SIG-M5 (cell line): ENCODE measurements around the gene SRD5A1.

ENCODE experiments used
- DNase-seq: peaks from one replicate; lab custom pipeline; 2025; lab: John Stamatoyannopoulos, UW

The SRD5A1 gene

DNA sequence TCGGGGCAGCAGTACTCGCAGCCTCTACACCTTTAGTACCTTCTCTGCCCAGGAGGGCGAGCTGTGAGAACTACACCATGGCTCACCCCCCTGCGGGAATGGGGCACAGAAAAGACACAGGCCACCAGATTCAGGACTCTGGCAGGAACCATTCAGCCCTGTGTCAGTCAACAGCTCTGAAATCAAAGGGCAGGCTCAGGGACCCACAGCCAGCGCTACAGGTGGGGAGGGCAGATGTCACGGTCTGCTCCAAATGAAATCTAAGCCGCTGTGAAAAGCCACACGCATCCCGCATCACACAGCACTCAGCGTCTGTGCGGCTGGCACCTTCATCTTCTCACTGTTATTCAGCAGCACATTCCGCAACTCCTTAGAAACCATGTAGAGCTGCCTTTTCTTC lies 28.3 kb upstream of the SRD5A1 start:
- DNase-seq, result no peak

DNA sequence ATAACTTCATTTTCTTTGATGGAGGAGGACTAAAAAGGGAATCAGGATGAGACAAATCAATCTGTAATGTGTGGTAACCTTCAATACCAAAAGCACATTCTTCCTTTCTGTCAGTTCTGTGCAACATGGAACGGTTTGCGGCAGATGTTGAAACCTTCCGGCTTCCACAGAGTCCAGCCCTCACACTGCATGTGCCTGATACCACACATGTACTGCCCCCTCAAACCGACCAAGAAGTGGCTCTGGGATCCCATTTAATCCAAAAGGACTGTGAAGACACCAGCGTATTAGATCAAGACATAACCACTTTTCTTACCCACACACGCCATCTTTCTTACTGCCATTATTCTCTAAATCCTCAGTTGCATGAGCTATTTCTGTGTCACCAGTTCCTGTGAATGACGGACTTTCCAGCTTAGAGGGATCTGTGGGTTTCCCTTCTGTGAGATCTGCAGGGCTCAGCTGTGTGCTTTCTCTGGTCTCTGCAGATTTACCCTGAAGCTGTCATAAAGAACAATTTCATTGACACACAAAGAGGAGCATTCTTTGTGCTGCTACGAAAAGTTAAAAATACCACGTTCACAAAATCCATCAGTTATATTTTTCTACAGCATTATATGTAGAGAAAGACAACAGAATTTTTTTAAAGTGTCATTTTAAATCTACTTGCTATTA lies 26.2 kb upstream of the SRD5A1 start:
- no peak for DNase-seq

DNA sequence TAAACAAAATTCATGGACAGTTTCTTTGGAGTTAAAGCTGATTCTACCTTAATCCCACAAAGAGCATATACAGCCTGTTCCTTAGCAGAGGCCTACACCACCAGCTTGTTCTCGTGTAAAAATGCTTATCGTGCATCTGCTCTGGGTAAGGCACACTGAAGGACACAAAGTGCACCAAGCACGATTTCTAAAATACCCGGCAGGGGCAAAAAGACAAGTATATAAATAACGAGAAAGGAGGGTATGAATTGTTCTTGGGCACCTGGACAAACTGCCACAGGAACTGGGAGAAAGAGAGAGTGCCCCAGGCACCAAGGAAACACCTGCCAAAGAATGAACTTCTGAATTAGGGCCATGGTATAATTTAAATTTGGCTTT lies 25.7 kb upstream of the SRD5A1 start:
- DNase-seq, result no peak

DNA sequence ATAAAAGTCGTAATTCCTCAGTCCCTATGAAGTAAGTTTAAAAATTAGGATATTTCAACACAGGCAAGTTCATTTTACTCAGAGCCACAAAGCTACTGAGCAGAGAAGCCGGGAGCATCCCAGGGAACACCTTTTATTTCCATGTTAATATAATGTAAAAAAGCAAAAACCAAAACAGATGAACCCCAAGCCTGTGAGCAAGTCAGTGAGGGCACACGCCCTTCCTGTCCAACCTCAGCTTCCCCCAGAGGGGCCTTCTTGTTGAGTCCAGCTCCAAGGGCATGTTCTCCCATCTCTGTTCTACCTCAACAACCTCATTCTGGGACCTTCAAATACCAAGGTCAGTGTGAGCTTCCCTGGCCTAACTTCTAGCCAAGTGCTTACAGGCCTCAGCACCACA lies 25.2 kb upstream of the SRD5A1 start:
- DNase-seq, result no peak

DNA sequence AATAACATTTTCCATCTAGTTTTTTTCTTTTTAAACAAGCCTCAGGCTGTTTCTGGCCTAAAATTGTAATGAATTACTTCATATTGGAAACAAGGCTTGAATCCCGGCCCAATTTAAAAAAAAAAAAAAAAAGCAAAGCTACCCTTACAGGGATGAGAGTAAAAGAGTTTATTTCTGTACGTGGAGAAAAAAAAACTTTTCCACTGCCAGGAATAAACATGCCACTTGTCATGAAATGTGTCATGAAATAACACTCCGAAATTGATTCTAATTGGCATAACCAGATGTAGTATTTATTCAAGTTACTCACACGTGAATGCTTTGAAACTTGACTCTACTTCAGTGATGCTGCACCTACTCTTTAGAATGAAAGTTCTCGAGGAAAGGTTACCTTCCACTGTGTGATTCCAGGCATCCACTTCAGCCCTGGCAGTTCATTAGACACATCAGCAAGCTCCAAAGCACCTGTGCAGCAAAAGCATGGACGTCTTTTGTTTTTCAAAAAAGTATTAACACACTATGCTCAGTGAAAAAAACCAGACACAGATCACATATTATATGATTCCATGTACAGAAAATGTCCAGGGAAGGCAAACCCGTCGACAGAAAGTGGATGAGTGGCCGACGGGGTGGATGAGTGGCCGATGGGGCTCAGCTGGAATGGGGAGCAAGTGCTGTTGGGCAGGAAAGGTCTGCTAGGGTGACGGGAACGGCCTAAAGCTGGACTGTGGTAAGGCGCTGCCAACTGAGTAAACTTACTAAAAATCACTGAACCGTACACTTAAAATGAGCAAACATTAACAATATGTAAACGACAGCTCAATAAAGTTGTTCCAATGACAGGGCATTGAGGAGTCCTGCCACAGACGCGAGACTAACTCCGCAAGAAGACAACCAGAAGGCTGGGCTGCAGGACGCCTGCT lies 21.6 kb upstream of the SRD5A1 start:
- no peak for DNase-seq

DNA sequence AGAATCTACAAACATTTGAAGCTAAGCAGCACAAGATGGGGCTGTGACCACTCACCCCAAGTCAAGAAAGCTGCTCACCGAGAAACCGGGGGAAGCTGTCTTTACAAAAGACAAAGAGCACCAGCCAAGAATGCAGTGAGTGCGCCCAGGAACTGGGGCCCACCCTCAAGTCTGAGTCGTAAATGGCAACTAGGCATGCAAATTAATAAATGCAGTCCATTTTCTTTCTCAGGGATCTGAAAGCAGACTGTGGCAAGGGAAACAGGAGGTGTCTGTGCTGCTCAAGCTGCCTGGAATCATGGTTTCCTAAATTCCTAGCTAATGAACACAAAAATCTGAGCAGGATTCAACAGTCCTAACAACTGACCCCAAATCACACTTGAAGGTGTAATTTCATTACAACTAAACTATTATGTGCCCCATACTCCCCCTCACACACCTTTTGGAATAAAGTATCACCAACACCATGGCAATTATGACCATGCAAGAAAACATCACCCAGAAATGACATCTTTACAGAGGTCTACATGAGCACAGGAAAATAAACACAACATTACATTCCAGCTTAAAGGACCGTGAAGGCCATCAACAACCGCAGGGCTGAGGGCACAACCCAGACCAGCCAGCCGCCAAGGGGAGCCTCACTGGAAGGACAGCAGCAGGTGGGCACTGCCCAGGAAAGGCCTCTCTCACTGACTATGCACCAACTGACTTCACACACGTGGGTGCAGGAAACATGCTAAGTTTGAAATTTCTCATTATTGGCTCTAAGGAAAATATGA lies 18.0 kb upstream of the SRD5A1 start:
- DNase-seq, result no peak

DNA sequence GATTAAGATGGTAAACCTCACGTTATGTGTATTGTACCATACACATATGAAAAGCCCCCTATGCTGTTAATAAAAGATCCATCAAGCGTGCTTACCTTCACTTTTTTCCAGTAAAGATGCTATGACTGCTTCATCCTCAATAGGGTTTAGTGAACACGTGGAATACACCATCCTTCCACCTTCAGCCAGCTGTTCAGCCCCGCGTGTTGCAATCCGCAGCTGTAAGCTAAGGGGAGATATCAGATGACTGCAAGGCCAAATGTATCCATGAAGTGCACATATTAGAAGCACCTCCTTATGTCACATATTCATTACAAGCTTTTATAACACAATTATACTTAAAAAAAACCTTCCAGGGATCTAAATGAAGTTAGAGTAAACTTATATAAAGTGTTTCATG lies 16.6 kb upstream of the SRD5A1 start:
- DNase-seq, result no peak

DNA sequence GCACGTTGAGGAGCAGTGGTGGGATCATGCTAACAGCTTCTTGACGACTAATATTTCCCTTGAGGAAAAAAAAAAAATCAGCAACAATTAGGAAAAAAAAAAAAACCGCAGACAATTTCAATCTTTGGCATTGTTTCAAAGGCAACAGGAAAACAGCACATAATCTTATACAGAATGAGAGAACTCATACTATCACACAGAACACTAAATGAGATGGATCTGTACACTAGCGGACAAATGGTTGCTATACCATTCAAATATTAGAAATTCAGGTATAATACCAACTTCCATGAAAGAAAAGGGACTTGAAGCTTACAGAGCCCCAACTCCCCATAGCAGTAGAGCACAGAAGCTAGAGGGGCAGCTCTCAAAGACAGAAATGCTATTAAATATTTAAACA lies 10.0 kb upstream of the SRD5A1 start:
- no peak for DNase-seq

DNA sequence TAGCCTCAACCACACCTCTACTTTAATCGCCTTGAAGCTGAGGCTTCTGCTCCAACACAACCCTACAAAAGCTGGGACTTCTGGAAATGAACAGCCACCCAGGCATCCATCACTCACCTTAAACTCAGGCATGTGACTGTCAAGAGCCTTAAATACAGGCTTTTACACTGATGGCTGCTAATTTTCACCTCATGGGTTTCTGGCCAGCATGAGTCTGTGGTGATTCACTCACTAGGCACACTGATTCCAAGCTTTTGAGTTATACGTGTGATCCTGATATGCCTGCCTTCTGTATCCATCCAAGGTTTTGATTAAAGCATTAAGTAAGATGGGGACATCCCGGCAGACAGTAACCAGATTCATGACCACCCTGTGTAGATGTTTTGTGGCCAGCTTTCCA lies 9.3 kb upstream of the SRD5A1 start:
- no peak for DNase-seq

DNA sequence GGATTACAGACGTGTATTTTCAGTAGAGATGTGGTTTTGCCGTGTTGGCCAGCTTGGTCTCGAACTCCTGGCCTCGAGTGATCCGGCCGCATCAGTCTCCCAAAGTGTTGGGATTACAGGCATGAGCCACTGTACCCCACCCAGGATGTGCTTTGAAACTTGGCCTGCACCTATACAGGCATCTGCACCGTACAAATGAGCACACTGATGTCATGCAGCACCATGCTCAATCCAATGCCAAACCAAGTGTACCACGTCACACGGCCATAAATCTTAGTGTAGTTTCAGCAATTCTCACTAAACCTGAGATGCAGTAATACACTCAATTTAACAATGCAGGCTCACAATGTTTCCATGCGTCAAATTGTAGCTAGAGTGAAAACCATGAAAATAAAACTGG lies 6.7 kb upstream of the SRD5A1 start:
- DNase-seq, result no peak

DNA sequence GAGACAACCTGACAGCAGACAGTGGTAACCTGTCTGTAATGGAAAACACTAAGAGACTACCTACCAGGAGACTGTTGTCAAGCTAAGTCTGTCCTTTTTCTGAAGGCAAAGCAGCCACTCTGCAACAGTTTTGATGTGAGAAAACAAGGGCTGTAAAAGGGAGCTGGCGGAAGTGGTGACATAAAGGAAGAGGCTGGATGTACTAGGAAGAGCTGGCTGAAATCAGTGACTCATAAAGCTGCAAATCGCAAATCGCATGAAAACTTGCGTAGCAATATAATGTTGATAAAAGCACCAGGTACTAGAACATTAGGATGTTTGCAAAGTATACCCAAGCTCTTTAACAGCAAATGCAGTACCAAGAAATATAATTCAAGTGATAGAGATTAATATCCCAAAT lies 1.8 kb upstream of the SRD5A1 start:
- DNase-seq, result no peak

DNA sequence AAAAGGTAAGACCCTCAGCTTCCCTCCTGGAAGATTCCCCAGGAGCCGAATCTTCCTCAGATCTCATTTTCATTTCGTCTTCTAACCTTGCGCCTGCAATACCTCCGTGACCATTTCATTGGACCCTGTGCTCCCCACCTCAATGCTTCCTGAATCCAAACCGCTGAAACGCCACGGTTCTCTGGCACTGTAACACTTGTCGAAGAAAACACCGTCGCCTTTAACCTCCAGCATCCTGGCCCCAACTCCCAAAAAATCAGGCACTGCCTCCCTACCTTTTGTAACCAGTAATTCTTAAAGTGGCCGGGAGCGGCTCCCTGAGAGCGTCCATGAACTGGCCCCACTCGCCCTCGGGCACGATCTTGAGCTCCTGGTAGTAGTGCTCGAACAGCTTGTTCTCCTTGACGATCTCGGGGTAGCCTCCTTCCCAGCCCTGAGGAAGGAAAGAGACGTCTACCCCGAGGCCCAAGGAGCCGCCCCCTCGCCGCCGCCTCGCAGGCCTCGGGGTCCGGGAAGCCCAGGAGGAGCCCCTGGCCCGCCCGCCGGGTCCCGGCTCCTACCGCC lies 834 bp upstream of the SRD5A1 start:
- DNase-seq, result no peak

DNA sequence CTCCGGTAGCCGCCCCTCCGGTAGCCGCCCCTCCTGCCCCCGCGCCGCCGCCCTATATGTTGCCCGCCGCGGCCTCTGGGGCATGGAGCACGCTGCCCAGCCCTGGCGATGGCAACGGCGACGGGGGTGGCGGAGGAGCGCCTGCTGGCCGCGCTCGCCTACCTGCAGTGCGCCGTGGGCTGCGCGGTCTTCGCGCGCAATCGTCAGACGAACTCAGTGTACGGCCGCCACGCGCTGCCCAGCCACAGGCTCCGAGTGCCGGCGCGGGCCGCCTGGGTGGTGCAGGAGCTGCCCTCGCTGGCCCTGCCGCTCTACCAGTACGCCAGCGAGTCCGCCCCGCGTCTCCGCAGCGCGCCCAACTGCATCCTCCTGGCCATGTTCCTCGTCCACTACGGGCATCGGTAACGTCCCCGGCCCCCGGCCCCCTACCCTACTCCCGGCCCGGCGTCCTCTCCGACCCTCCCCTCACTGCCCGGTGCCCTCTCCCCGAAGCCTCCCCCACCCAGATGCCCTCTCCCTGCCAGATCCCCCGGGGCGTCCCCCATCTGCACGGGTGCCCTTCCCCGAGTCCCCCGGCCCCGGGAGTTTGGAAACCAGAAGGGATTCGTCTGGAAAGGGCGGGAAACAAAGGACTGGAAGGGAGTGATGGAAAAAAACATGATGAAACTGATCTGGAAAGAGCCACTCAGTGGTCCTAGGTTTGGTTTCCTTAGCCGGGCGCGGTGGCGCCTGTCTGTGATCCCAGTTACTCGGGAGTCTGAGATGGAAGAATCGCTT lies 417 bp downstream of the SRD5A1 start:
- no peak for DNase-seq

DNA sequence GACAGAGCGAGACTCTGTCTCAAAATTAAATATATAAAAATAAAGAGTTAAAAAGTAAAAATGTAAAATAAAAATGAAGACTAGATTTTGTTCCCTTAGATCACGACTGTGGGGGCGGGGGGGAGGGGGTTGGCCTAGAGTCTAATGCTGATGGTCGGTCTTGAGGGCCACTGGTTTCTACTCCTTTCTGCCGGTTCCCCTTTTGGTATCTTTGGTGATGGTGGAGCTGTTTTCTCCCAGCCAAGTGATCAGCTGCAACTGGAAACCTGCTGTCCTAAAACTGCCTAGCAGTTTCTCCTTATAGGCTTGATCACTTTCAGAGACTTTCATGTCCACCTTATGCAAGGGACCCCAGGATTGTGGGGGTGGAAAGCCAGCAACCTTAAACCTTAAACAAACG lies 1.1 kb downstream of the SRD5A1 start:
- DNase-seq, result no peak

DNA sequence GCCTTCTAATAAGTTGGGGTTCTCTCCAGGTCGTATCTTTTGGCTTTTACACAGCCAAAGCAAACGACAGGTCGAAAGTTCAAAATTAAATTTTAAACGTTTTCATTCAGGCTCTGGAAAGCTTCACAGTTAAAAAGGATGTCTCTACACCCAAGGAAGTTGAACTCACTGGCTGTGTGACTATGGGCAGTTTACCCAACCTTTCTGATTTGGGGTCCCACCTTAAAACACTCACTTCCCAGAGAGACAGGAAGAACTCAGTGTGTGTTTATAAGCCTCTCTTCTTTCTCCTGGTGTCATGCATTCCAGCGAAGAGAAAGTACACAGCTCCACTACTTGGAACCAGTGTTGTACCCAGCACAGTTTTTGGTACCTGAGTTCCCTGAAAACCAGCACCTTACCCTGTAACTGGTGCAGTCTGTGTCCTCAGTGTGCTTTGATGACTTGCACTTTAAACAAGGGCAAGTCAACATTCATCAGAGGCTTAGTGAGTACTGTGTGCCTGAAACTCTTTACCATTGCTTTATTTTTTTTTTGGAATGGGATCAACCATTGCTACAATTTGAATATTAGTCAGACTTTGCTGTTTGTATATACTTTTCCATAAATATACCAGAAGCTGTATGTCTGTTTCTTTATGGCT lies 1.7 kb downstream of the SRD5A1 start:
- DNase-seq, result no peak

DNA sequence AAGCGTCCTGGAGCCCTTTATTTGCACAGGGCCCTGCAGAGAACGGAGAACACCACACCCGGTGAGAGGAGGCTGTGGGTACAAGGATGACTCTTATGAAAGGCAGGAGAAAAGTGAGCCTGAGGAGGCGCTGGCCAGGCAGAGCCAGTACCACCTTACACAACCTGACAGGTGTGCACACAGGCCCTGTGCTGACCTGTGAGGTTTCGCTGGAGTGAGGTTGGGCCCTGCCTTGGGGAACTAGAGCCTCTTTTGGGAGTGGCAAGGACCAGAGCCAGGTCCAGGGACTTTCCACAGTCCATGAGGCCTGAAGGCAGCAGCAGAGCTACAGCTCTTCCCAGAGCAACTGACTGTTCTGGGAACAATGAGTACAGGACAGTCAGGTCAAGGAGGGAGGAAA lies 3.1 kb downstream of the SRD5A1 start:
- no peak for DNase-seq

DNA sequence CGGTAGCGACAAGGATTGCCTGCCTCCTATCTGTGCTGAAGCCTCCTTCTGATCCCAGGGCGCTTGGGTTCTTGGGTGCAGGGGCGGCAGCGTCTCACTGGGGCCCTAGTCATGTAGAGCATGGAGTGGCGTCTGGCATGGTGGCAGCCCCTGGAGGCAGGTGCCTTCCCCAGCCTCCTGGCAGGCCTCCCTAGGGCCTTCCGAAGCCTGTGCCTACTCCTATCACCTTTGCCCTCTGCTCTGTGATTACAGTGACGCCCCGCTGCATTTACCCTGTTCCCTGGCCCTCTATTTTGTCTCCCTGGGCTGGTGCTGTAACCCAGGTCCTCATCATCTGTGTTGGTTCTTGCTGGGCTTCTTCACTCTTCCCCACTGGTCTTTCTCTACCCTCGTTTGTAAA lies 3.8 kb downstream of the SRD5A1 start:
- DNase-seq, result no peak

DNA sequence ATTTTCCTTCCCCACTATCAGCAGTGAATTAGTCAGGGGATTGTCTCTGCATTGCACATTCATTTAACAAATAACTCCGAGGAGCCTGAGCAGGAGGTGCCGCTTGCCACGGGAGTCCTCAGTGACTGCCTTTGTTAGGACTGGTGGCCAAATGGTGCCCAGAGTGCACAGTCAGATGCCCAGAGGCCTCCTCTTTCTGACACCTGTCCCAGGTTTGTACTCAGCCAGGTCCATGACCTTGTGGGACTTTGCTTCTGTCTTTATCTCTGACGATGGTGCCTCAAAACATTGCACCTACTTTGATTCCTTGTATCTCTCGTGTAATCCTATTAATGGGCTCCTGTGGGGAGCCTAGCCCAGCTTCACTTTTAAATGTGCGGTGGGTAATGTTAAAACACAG lies 4.3 kb downstream of the SRD5A1 start:
- no peak for DNase-seq

DNA sequence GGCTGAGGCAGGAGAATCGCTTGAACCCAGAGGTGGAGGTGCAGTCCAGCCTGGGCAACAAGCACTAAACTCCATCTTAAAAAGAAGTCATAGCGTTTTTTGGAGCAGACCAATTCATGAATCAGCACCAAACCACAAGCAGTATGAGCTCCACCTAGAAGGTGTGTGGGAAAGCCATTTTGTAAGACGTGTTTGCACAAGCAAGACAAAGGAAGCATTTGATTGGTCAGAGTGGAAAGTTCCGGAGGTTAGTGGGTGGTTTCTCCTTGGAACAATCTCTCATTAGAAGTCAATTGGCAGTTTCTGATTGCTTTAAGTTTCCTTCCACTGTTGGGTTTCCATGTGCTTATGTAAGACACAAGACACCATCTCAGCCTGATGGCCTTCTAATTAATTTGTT lies 5.0 kb downstream of the SRD5A1 start:
- DNase-seq, result no peak

DNA sequence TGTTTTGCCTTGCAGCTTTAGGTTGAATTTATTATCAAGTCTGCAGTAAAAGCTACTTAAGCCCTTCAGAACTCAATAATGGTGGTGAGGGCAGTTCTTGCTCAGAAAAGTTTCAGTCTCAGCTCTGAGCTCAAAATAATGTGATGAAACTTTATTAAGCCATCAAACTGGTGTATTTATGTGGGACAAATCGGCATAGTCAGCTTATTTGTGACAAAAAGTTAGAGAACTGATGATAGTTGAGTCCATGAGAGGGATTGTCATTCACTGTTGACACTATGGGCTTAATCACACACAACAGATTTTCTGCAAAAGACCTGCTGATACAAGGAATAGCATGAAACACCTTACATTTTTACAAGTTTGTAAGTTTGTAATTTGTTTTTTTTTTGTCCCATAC lies 9.4 kb downstream of the SRD5A1 start:
- no peak for DNase-seq

DNA sequence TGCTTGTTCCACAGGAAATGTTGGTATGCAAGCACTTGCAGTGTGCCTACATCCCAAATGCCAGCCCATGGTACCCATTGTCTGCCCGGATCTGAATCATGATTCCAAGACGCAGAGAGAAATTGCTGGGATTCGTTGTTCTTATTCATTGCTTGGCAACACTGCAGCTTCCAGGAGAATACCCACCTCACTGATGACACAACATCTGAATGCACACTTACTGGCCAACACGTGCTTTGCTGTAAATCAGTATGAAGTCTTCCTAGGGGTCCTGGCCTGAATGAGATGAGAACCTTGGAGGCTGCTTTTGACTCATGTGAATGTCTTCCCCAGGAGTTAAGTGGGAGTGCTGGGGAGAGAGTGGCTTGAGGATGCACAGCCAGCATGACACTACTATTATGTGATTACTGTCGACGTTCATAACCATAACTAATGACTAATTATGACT lies 11.6 kb downstream of the SRD5A1 start:
- no peak for DNase-seq
